CD4-positive, alpha-beta T cell treated with Interleukin-1 beta for 1 hour (primary cell): Measurements from ENCODE around the gene ALPI.
"Not testable (repeated sequence)": the region's sequence is repeated elsewhere in the genome, so short reads cannot be mapped to it uniquely, and the experiment has no call there.

Experiments
- DNase-seq, 2 donors: peaks; one replicate each; pipeline ENCODE4 v3.0.0-alpha.2; 2020 to 2022

The ALPI gene

GRCh38 chr2:232421189-232421785 is 34.7 kb upstream of the ALPI start:
- DNase-seq, result no peak

- no peak for DNase-seq
Measured at GRCh38 chr2:232422051-232422450, 33.9 kb upstream of the ALPI start.

DNA sequence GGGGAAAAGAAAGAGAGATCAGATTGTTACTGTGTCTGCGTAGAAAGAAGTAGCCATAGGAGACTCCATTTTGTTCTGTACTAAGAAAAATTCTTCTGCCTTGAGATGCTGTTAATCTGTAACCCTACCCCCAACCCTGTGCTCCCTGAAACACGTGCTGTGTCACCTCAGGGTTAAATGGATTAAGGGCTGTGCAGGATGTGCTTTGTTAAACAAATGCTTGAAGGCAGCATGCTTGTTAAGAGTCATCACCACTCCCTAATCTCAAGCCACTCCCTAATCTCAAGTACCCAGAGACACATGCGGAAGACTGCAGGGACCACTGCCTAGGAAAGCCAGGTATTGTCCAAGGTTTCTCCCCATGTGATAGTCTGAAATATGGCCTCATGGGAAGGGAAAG is 33.0 kb upstream of the ALPI start:
- DNase-seq, result not testable (repeated sequence)

DNA sequence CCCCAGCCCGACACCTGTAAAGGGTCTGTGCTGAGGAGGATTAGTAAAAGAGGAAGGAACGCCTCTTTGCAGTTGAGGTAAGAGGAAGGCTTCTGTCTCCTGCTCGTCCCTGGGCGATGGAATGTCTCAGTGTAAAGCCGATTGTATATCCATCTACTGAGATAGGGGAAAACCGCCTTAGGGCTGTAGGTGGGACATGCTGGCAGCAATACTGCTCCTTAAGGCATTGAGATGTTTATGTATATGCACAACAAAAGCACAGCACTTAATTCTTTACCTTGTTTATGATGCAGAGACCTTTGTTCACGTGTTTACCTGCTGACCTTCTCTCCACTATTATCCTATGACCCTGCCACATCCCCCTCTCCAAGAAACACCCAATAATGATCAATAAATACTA is 32.5 kb upstream of the ALPI start:
- not testable (repeated sequence) for DNase-seq

DNA sequence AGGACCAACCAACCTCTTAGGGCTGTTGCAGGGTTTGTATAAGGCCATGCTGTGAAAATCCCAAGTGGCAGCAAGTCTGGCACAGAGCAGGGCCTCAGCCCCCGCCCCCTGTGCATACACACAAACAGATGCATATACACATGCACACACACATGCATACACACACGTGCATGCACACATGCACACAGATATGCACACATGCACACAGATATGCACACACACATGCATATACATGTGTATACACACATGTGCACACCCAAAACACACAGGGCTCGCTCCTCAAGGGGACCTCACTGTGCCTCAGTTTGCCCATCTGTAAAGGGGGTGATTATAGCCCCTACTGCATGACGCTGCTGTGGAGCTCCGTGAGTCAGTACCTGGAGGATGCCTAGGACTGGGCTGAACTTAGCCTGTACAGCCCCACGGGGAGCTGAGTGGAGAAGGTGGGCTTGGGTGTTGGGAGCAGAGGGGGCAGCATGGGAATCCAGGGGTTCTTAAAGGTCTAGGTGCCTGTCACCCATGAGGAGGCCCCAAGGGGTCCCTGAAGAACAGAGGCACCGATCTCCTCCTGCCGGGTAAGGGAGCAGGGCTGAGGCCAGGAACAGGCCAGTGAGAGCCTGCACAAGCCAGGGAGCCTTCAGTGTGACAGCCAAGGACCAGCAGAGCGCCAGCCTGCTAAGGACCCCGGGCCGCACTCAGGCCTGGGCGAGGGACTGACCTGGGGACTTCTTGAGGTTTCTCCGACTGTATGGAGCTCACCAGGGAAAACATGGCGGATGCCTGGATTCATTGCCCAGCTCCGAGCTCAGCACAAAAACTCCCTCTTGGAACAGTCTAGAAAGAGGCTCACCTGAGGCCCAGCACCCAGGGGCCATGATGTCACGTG is 24.0 kb upstream of the ALPI start:
- DNase-seq, result no peak

GRCh38 chr2:232432598-232433184 is 23.3 kb upstream of the ALPI start:
- no peak for DNase-seq

DNA sequence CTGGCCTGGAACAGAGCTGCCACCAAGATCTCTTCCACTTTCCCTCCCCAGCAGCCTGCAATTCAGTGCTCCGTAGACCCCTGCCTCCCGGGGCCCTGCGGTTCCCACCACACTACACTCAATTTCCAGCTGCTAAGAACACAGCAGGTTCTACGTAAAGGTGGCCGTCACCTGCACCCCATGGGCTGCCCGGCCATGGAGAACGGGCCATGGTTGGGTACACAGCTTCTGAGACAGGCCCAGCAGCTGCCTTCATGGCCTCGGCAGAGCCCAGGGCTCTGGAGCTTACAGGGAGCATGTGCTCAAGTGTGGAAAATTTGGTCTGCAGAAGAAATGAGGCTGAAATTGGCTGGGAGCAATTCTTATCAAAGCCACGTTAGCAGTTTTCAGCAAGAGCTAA is 22.3 kb upstream of the ALPI start:
- DNase-seq, result not testable (repeated sequence)

DNA sequence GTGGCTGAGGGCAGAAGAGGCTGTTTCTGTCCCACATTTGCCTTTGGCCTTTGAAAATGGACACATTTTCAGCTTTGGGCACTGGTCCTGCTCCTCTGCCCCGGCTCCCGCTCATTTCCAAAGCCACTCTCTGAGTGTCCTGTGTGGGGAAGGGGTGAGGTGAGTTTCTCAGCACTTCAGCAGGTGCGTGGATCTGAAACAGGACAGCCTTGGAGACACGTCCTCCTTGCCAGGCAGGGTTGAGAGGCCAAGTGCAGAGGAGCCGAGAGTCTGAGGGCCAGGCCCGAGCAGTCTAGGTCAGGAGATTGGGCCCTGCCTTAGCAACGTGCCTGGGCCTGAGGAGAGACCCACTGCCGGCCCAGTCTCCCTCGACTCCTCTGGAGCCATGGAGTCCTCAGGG is 21.9 kb upstream of the ALPI start:
- DNase-seq, result no peak

GRCh38 chr2:232434563-232435374 is 21.2 kb upstream of the ALPI start:
- no peak for DNase-seq

DNA sequence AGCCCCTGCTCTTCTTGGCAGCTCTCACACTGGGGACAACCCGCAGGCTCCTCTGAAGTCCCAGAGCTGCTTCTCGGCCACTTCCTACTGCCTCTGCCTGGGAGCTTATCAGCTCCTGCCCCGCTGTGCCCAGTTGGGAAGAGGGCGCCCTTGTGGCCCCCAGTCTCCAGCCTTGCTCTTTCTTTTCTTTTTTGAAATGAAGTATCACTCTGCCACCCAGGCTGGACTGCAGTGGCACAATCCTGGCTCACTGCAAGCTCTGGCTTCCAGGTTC is 20.6 kb upstream of the ALPI start:
- no peak for DNase-seq

- DNase-seq, result no peak
Measured at GRCh38 chr2:232435805-232436204, 20.1 kb upstream of the ALPI start.

GRCh38 chr2:232436381-232437194 is 19.4 kb upstream of the ALPI start:
- DNase-seq, result no peak

DNA sequence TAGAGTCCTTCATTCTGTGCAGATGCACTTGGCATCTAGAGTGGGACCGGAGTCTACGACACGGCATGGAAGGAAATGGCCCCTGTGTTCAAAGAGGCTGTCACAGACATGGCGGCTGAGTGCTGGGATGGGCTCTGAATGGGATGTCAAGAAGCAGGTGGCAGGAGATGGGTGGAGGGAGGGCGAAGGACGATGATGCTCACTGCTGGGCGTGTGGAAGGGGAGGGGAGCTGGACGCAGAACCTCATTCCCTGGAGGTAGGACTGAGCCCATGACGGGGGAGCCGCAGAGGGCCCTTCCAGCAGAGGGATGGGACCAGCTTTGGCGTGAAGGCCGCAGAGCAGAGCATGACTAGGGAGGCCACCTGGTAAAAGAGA is 18.8 kb upstream of the ALPI start:
- no peak for DNase-seq

- no peak for DNase-seq
Measured at GRCh38 chr2:232438091-232438490, 17.9 kb upstream of the ALPI start.

GRCh38 chr2:232438951-232439757 is 16.8 kb upstream of the ALPI start:
- DNase-seq, result peak in 1 of 2 donors; percentile 38

DNA sequence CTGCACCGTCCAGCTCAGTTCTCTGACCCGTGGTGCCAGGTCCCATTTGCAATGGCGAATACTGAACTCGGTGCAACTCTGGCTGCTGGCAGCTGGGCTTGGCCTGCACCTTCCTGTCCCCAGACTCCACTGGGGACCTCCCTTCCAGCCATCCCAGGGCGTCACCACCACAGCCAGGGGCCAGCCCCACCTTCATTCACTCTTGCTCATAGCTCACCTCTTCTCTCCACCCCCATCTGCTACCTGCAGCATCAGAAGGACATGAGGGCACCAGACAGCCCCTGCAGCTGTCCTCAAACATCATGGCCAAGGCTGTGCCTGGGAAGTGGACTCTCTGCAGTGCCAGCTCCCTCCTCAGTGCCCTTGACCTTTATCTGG is 16.2 kb upstream of the ALPI start:
- no peak for DNase-seq

- DNase-seq, result peak; percentile 79 to 83
Measured at GRCh38 chr2:232440220-232441018, 15.5 kb upstream of the ALPI start.

DNA sequence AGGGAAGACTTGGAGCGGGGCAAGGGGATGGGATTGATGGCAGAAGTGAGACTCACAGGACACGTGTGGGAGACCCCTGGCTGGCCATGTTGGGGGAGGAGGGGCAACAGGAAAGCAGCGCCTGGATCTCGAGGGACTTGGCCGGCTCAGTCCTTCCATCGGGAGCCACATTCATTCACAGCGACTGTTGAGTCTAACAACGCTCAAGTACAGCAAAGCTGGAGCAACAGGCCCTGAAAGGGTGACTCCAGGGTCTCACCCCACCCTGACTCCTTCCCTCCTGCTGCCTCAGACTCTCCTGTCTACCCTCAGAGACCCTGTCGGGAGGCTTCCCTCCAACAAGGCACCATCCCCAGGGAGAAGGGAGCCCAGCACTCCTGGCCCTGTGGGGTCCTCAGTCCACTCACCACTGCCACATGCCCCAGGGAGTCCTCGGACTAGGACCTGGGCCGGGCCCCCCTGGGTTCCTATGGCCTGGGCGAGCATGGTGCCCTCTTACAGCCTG is 14.8 kb upstream of the ALPI start:
- DNase-seq, result no peak

GRCh38 chr2:232441922-232442321 is 14.0 kb upstream of the ALPI start:
- DNase-seq, result not testable (repeated sequence)

- DNase-seq, result not testable (repeated sequence)
Measured at GRCh38 chr2:232442431-232442830, 13.5 kb upstream of the ALPI start.

DNA sequence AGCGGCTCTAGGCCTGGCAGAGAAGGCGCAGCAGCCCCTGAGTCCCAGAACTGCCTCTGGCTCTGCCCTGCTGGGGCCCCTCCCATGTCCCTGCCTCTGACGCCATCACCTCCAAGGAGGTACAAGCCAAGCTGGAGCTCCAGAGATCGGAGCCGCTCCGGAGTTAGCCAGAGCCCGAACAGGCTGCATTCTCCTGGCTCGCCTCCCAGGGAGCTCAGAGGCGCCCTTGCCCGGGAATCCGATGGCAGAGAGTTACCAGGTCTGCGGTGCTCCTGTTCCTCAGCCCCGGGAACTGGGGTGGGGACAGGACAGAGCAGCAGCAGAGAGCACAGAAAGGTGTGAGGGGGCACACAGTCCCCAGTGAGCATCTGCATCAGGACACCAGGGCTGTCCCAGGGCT is 12.9 kb upstream of the ALPI start:
- DNase-seq, result not testable (repeated sequence)
